GM15510 (cell line): ENCODE data around the gene NEU1.

Source experiments
- POLR2A ChIP-seq: IDR thresholded peaks from 3 replicates; pipeline ENCODE4 v1.6.1; 2011; ENCODE audit warnings: borderline replicate concordance; ENCODE audit not compliant: insufficient read length; ENCODE audit errors: extremely low read depth

NEU1 gene

GRCh38 chr6:31834367-31835250, 28.0 kb downstream of the NEU1 start:
- peak; percentile 99 for TF ChIP-seq POLR2A

GRCh38 chr6:31831350-31832215, 31.0 kb downstream of the NEU1 start:
- TF ChIP-seq POLR2A: no peak

- TF ChIP-seq POLR2A: no peak
These were observed 31.7 kb downstream of the NEU1 start for GRCh38 chr6:31830886-31831335.

- no peak for TF ChIP-seq POLR2A
These were observed 32.9 kb downstream of the NEU1 start for GRCh38 chr6:31829633-31830283.

GRCh38 chr6:31827286-31828079, 35.1 kb downstream of the NEU1 start, which contains the start of gene HSPA1B:
Gene HSPA1B, plus strand, starts transcription at chr6:31827738. Its CDS starts 213 bp downstream, at chr6:31827951.
- peak; percentile 99 for TF ChIP-seq POLR2A

- TF ChIP-seq POLR2A: peak; percentile 11
These were observed 35.8 kb downstream of the NEU1 start for GRCh38 chr6:31826793-31827285.

- no peak for TF ChIP-seq POLR2A
These were observed 37.1 kb downstream of the NEU1 start for GRCh38 chr6:31825553-31825952.

GRCh38 chr6:31822036-31822821, 40.4 kb downstream of the NEU1 start:
- TF ChIP-seq POLR2A: no peak

GRCh38 chr6:31821301-31822035, 41.2 kb downstream of the NEU1 start:
- peak; percentile 77 for TF ChIP-seq POLR2A

GRCh38 chr6:31819871-31820299, 42.7 kb downstream of the NEU1 start:
- TF ChIP-seq POLR2A: no peak

DNA sequence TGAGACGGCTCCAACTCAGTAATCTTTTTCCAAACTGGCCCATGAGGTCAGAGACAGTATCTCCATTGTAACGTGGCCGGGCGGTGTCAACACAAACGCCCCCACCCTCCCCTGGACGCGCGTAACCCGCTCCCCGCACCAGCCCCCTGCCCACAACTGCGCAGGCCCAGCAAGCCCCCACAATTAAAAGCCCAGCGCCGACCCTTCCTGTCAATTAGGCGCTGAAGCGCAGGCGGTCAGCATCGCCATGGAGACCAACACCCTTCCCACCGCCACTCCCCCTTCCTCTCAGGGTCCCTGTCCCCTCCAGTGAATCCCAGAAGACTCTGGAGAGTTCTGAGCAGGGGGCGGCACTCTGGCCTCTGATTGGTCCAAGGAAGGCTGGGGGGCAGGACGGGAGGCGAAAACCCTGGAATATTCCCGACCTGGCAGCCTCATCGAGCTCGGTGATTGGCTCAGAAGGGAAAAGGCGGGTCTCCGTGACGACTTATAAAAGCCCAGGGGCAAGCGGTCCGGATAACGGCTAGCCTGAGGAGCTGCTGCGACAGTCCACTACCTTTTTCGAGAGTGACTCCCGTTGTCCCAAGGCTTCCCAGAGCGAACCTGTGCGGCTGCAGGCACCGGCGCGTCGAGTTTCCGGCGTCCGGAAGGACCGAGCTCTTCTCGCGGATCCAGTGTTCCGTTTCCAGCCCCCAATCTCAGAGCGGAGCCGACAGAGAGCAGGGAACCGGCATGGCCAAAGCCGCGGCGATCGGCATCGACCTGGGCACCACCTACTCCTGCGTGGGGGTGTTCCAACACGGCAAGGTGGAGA, 47.4 kb downstream of the NEU1 start, which contains the start of the genes HSPA1A and HSPA1L:
Gene HSPA1A (plus strand): TSS at position 519 of the 814 bp plus-strand sequence. CDS start 214 bp downstream, at position 733.
Gene HSPA1L (minus strand): TSS at position 259 of the 814 bp plus-strand sequence. CDS start 3,311 bp downstream, outside the sequence.
- peak; percentile 86 for TF ChIP-seq POLR2A
